GM21515 (cell line): ENCODE measurements around the gene PDK2.

ENCODE experiments used
- ATAC-seq: cut with Tn5 transposase; IDR thresholded peaks from one replicate; pipeline ENCODE4 v1.9.1; 2021; ENCODE audit not compliant: unreplicated experiment

PDK2 gene

DNA sequence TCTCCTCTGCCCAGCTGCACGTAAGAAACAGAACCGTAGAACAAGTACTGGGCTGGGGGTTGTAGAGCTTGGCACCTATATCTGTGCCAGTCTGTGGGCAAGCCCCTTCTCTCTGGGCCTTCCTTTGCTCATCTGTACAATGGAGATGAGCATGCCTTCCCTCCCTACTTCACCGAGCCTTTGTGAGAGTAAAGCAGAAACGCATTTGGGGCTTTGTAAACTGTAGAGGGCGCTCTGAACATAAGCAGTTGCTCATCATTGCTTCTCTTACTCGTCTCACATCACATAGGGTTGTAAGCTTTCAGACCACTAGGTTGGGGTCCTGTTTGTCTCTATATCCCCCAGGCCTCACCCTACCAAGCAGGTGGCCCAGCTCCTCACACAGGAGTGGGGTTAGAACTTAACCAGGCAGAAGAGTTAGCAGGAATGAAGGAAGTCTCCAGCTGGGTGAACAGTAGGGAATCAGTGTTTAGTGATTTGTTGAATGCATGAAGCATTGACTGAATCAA, 19.8 kb downstream of the PDK2 start:
- no peak for ATAC-seq

DNA sequence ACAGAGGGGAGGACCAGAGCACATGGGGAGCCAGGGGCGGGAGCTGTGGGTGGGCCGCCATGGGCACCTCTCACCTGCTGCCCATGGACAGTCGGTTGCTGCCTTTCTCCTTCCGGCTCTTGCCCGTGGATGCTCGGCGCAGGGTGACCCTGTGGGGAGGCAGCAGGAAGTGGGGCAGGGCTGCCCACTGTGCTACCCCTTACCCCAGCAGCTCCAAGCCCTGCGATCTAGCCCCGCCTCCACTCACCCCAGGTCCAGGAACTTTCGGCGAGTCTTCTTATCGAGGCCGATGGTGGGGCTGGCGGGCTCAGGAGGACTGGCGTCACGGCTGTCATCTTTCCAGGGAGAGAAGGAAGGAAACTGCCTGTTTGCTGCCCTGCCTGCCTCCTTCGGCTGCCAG, 20.6 kb downstream of the PDK2 start:
- ATAC-seq = no peak

DNA sequence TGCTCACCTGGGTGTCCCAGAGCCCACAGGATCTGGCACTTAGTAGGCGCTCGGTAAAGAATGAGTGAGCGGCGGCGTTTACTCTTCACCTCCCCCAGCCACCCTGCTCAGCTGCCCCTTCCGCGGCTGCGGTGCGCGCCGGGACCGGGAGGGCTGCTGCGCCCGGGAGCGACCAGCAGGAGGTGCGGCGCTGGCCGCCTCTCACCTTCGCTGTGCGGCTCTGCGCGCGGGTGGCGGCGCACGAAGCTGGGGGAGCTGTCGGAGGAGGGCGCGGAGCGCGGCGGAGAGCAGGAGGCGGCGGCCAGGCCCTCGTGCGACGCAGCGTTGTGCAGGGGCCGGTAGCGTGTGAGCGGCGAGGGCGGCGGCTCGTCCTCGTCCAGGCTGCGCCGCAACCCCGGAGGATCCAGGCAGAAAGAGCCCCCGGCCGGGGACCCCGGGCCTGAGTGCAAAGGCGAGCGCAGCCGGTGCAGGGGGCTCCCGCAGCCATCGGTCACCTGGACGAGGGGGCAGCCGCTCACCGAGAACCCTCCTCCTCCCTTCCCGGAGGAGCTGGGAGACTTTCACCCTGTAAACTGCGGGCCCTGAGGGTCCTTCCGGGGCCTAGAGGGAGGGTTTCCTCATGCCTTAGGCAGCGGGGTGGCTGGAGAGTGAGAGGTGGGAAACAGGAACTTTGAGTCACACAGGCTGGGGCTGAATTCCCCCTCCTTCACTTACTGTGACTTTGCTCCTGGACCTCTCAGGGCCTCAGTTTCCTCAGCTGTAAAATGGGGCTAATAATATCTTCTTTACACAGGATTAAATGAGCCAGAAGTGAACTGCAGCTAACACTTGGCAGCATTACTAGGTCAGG, 22.3 kb downstream of the PDK2 start:
- no peak for ATAC-seq

DNA sequence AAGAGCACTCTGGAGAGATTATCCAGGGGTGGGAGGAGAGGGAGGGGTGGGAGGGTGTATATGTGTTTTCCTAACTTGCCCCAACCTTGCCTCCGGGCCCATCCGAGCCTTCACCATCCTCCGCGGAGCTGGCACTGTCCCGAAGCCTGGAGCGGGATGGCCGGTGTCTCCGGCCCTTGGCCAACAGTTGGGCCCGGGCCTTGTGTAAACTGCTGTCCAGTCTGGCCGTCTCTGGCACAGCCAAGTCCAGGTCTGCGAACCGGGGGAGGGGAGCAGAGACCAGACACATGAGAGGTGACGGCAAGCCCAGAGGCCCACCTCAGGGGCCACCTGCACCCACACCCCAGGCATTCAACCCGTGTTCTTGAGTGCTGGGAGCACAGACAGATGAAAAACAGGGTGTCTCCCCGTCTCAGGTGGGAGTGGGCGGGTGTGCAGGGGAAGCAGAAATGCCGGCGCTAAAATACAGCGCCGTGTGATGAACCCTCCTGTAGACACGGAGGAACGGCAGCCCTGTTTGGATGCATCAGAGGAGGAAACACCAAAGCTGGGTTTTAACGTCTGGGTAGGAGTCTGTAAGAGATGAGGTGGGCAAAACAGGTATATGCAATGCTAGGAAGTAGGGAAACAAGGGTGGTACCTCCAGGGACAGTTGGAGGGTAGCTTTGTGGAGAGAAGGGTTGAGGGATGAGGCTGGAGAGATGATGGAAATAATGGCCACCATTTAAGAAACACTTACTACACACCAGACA, 23.1 kb downstream of the PDK2 start:
- ATAC-seq = no peak

DNA sequence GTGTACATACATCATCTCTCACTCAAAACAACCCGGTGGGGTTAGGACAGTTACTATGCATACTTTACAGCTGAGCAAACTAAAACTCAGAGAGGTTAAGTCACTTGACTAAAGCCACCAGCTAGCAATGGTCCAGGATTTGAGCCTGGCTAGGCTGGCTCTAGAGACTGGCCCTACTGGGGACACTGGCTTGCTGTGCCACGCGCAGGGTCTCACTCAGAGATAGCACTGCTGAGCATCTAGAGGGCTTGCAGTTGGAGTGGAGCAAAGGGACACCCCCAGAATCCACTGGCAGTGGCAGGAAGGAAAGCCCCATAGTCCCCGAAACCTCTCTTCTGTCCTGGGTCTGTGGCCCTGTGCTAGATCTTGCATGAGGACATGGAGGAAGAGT, 23.7 kb downstream of the PDK2 start:
- ATAC-seq = no peak

DNA sequence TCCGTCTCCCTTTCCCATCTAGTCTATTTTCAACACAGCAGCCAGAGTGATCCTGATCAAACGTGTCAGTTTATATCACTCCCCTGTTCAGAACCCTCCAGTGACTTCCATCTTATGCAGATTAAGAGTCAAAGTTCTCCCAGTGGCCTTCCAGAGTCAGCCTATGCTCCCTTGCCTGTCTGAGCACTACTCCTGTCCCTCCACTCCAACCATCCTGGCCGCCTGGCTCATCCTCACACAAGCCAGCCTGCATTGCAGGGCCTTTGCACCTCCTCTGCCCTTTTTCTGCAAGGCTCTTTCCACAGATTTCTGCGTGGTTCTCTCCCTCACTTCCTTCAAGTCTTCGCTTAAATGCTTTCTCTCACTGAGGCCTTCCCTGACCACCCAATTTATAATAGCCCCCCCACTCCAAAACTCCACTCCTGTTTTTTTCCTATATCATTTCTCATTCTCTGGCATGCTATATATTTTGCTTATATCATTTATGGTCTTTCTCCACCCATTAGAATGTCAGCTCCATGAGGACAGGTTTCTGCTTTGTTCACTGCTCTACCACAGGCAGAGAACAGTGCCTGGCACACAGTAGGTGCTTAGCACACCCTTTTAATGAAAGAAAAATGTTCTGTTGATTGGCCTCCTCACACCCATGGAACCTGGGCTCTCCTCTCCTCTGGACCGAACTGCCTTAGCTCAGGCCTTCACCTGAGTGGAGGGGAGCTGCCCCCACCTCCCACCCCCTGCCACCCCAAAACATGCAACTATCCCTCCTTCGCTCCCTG, 25.5 kb downstream of the PDK2 start:
- ATAC-seq = no peak

DNA sequence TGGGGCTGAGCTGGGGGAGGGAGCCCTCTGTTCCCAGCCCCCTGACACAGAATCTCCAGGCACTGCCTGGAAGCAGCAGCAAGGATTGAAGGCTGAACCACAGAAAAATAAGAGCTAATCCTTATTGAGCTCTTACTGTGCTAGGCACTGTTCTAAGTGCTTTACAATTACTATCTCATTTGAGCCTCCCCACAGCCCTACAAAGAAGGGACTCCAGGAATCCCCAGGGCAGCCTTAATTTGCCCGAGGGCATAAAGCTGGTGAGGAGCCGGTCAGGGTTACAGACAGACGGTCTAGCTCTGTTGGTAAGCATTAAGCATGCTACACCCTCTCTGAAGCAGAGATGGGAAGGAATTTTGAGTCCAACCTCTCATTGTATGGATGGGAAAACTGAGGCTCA, 27.8 kb downstream of the PDK2 start:
- no peak for ATAC-seq

DNA sequence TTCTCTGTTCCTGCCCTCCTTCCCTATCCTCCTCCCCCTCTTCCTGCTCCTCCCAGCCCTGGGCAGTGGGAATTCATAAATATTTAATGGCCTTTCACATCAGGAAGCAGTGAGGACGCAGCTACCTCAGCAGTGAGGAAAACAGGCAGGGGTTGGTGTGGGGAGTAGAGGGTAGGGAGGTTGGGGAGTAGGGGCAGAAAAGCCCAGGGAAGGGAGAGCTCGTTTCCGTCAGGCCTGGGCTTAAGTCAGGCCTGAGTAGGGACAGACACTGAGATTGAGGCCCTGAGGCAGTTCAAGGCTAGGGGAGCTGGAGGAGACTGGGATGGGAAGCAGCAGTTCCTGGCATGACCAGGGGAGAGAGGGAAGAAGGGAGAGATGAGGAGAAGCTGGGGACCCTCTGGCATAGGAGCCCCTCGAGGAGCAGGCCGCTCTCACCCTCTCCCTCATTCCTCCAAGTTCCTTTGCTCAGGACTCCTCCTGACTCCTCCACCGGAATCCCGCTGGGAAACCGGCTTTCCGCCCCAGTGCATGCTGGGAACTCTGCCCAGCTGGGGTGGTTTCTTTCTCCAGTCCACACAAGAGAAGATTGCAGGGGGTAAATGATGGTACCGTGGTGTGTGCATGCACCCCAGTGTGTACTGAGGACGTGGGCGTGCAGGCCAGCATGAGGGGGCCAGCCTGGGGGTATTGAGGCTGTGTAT, 28.6 kb downstream of the PDK2 start:
- no peak for ATAC-seq

DNA sequence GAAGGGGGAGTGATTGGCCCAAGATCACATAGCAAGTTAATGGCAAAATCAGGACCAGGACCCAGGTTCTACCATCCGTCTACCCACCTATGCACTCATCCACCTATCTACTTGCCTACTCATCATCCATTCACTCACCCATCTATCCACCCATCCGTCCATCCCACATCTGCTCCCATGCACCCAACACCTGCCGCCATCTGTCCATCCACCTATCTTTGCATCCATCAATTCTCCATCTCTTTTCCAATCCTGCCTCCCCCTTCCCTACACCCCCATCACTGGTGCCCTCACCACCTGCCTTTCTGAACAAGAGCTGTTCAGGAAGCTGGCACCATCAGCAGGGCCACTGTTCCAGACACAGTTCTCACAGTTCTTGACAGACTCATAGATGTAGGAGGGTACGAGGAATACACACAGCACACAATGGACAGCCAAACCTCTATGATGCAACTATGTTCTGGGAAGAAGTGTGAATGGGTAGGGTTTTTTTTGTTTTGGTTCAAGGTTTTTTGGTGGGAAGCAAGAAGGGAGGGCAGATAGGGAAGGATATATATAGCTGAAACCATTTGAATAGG, 30.4 kb downstream of the PDK2 start:
- no peak for ATAC-seq

DNA sequence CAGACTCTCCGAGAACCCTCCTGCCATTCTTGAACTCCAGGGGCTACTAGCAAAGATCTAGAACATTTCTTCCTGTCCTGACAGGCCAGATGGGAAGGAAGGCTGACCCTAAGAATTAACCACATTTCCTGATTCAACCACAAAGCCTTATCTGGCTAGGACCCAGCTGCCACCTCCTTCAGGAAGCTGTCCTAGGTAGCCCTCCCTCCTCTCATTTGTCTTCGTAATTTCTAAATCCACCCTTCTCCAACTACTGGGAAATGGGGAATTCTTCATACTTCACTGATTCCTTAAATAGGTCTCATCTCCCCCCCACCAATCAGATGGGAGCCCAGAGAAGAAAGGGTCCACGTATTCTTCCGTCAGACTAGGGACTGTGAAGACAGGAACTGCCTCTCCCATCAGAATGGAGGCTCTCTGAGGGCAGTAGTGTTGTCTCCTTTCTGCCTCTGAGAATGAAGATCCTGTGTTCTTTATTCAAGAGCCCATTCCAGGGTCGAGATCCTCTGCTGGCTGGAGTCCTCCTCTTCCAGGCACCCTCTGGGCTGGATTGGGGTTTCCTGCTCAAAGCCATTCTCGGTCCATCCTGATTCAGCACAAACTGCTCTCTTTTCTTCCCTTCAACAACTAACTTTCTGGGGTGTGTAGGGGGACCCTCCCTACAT, 32.7 kb downstream of the PDK2 start:
- no peak for ATAC-seq

DNA sequence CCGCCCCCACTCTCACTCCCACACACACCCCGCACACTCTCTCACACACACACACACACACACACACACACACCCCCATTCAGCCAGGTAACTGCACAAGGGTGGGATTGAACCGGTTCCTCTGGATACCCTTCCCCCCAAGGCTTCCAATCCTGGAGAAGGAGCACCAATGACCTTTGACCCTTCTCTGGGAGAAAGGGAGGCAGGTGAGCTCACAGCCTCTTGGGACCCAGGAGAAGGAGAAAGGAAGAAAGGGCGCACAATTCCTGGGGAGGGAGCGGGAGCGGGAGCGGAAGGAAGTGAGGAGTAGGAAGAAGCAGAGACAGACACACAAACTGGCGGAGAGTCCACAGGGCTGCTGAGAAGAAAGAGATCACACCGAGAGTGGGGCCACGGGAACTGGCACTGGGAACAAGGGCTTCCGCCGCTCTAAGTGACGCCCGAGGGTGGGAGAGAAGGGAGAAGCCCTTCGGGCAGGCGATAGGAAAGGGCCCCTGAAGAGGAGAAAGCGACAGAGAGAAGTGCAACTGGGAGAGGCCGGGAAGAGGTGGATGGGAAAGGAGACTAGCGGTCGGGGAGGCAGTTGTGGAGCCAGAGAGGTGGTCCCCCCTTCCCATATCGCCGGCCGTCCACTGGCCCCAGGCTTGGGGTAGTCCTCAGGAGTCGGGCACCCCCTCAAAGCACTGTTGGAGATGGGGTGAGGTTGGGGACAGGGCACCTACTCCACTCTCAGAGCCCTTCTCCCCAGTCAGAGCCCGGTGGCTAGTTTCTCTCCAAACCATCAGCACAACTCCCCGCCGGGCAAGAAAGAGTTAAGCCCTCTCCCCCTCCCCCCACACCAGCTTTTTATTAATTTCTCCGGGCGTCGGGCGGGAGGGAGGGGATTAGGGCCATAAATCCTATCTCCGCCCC, 33.5 kb downstream of the PDK2 start:
- ATAC-seq = no peak

DNA sequence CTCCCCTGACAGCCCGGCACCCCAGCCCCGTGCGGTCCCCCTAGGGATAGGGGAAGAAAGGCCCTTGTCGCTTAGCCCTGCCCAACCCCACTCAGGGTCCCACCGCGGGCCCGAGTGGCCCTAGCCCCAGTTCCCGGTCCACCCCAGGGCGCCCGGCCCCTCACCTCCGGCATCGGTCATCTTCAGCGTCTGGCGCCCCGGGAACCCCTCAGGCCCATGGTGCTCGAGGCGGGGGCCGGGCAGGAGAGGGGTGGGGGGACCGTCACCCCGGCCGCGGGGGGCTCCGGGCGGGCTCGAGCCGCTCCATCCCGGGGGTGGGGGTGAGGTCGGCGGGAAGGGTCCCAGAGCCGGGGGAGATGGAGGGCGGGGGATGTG, 34.2 kb downstream of the PDK2 start:
- no peak for ATAC-seq

DNA sequence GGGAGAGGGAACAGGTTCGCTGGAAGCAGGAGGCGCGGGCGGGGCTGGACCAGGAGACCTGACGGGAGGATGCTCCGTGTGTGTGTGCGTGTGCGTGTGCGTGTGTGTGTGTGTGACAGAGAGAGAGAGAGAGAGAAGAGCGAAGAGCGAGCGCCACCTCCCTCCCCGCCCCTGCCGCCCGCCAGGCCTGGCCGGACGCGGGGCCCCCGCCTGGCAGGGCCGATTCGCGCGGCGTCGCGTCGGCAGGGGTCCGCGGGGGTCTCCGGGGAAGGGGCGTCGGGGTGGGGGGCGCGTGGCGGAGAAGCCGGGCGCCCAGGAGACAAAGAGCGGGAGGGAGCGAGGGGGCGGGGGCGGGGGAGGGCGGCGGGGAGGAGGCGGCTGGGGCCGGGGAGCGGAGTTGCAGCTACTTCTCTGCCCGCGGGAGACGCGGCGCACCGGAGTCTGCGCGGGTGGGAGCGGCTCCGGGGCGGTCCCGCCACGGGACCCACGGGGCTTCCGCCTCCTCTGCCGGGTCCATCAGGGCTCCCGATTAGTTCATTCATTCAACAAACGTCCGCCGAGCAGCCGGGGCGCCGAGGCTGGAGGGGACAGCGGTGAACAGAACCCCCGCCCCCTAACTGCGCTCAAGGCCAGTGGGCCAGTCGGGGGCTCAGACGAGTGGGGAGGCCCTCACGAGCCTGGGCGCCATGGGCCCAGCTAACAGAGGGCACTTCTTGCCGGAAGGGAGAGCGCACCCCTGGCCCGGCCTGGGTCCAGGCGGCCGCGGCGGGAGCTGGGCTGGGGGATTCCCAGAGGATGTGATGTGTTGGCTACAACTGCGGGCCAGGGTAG, 34.8 kb downstream of the PDK2 start, which contains the start of gene SAMD14:
Gene SAMD14 (minus strand): TSS at position 433 of the 831 bp plus-strand sequence. CDS start 5,201 bp downstream, outside the sequence.
- no peak for ATAC-seq

DNA sequence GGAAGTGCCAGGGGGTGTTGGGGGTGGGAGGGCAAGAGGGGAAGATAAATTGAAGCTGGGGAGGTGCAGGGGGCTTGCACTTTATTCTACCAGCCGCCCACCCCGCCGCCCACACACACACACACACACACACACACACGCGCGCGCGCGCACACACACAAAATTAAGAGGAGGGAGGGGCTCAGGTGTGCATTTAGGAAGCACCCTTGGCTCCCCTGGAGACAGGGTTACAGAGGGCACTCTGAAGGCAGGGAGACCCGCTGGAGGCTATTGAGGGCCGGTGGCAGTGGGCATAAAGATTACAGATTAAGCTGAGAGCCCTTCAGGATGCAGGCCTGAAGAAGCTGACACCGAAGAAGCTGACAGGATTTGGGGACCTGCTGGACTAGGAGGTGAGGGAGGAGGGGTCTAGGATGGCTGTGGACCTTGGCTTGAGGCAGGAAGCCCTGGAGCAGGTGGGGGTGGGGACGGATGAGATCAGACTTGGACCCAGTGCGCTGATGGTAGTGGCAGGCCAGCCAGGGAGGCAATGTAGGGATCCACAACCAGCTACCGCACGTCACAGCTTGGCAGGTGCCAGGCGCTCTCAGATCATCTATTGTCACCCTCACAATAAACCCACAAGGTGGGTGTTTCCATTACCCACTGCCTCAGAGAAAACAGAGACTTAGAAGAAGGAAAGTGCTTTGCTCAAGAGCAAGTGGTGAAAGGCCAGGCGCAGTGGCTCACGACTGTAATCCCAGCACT, 35.6 kb downstream of the PDK2 start:
- no peak for ATAC-seq

DNA sequence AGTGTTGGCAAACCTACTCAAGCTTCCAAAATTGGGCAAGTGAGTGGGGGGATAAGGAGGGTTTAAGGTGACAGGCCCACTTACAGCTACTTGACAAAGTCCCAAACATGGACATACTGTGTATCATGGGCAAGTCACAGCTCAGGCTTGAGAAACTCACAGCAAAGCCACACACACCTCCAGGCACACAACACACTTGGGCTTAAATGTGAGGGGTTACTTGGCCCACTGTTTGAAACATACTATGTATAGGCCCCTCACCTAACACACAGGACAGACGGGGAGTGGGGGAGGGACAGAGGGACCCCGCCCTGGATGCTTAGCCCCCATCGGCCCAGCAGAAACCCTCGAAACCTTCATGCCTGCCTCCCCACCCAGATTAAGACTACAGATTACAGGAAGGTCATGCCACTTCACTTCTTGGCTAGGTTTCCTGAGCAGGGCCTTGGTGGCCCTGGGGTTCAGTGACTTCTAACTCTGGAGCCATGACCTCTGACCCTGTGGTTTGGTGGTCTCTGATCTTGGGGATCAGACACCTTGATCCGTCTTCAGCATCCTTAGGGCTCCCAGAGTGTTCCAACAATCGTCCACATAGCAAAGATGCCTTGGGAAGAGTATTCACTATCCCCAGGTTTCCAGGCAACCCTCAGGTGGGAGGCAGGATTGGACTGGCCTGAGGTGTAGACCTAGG, 37.1 kb downstream of the PDK2 start:
- ATAC-seq = no peak

DNA sequence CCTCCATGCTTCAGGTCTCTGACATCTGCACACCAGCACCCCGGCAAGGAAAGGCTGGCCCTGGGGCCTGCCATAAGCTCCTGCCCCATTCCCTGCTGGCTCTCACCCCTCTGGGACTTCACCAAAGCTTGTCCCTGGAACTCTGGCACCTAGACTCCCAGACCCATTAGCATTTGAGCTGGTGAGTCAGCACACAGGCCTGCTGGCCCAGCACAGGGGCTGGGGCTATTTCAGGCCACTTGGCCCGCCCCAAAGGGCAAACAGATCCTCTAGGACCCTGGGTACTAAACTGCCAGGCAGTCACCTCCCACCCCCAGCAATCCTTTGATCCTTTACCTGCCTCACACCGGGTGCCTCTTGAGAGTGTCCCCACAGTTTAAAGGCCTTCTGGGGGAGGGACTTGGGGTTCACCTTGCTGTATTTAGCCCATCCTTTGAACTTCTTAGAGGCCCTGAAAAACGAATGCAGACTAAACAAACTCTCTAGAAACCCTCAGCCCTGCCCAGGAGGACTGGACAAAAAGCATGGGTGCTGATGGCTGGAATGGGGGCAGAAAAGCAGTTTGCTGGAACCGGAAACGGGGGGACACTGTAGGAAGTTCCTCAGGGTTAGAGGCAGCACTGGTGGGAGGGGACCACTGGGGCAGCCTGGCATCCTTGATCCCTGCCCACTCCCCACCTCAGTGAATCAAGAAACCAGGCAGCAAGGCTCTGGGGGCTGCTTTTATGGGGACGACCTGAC, 38.0 kb downstream of the PDK2 start:
- no peak for ATAC-seq
